H1 (cell line): ENCODE results near the gene MAP4. TPM values are rescaled to one million over a fixed set of nuclear protein-coding genes. Genes with fewer than 3 reads are reported as not detected.

Source experiments
- CTCF ChIA-PET: fragments of 300-600 bp; sonication (Branson Sonifier 250); formaldehyde crosslinking; loops from one replicate; lab custom pipeline; 2021; ENCODE audit not compliant: partially characterized antibody; lab: Charles Lee
- POLR2A ChIA-PET: fragments of 300-600 bp; sonication (Branson Sonifier 250); formaldehyde crosslinking; loops from one replicate; lab custom pipeline; 2021; ENCODE audit warnings: inconsistent platforms; ENCODE audit not compliant: partially characterized antibody; lab: Charles Lee
- DNase-seq, 2 experiments: peaks; one replicate each; pipeline versions ENCODE4 v3.0.0 to v3.0.0-alpha.2; 2010 to 2022; ENCODE audit warnings: low spot score in 2 of 2, low read depth in 1 of 2, mixed read lengths in 1 of 2
- FAIRE-seq: peaks from 2 replicates; lab custom pipeline; 2011; peaks lifted over from hg19 to GRCh38; lab: Jason Lieb, UNC
- H2AFZ ChIP-seq: 2 replicates; pipeline ENCODE4 v1.8.1; 2012; ENCODE audit warnings: low read length, inconsistent platforms
- H2AK5ac ChIP-seq: 2 replicates; pipeline ENCODE4 v1.6.1; 2013; ENCODE audit warnings: low read depth, low read length
- H2BK120ac ChIP-seq: replicated peaks from 2 replicates; pipeline ENCODE3; 2013; ENCODE audit warnings: low read depth, low read length, inconsistent platforms
- H2BK12ac ChIP-seq: 2 replicates; pipeline ENCODE4 v1.6.1; 2013; ENCODE audit warnings: low read depth, low read length
- H2BK15ac ChIP-seq: 2 replicates; pipeline ENCODE4 v1.6.1; 2013; ENCODE audit warnings: low read length
- H2BK20ac ChIP-seq: 2 replicates; pipeline ENCODE4 v1.6.1; 2013; ENCODE audit warnings: low read length
- H2BK5ac ChIP-seq: 2 replicates; pipeline ENCODE4 v1.6.1; 2013; ENCODE audit warnings: low read depth, low read length
- H3K14ac ChIP-seq: 2 replicates; pipeline ENCODE4 v1.6.1; 2013; ENCODE audit warnings: inconsistent platforms; ENCODE audit not compliant: insufficient read length
- H3K18ac ChIP-seq: 2 replicates; pipeline ENCODE4 v1.6.1; 2013; ENCODE audit warnings: low read length; ENCODE audit errors: extremely low read depth
- H3K23ac ChIP-seq: 2 replicates; pipeline ENCODE4 v1.6.1; 2013; ENCODE audit warnings: inconsistent platforms; ENCODE audit not compliant: insufficient read length
- H3K23me2 ChIP-seq: 2 replicates; pipeline ENCODE4 v1.6.1; 2013; ENCODE audit warnings: low read depth, low read length
- H3K27ac ChIP-seq: 2 replicates; pipeline ENCODE4 v1.6.1; 2011; ENCODE audit warnings: low read depth, low read length, inconsistent platforms
- H3K27me3 ChIP-seq, 4 experiments: replicated peaks in 1 of 4; 1 replicate in 1 of 4; 2 replicates in 3 of 4; pipeline versions ENCODE4 v1.6.1 to v1.8.1; 2011 to 2013; ENCODE audit warnings: low read length in 3 of 4, mild to moderate bottlenecking in 3 of 4, inconsistent platforms in 2 of 4, mixed read lengths in 2 of 4, moderate library complexity in 1 of 4; ENCODE audit not compliant: control insufficient read depth in 3 of 4, insufficient read depth in 3 of 4; ENCODE audit errors: extremely low read depth in 1 of 4
- H3K36me3 ChIP-seq, 4 experiments: 2 replicates each; pipeline versions ENCODE4 v1.6.1 to v1.8.1; 2011 to 2013; ENCODE audit warnings: mild to moderate bottlenecking in 4 of 4, low read length in 3 of 4, moderate library complexity in 2 of 4, control low read depth in 1 of 4, inconsistent platforms in 1 of 4; ENCODE audit not compliant: insufficient read depth in 4 of 4, control insufficient read depth in 2 of 4
- H3K4ac ChIP-seq: replicated peaks from 2 replicates; pipeline ENCODE3; 2013; ENCODE audit warnings: low read length, low read depth, mixed read lengths, inconsistent platforms; ENCODE audit not compliant: insufficient read length
- H3K4me1 ChIP-seq, 4 experiments: replicated peaks in 1 of 4; 1 replicate in 1 of 4; 2 replicates in 3 of 4; pipeline versions ENCODE4 v1.6.1 to v1.8.1; 2011 to 2013; ENCODE audit warnings: low read length in 3 of 4, inconsistent platforms in 2 of 4, mixed read lengths in 1 of 4; ENCODE audit not compliant: insufficient read depth in 4 of 4, control insufficient read depth in 3 of 4
- H3K4me2 ChIP-seq, 2 experiments: 2 replicates each; pipeline versions ENCODE4 v1.6.1 to v1.8.1; 2011 to 2013; ENCODE audit warnings: low read depth in 2 of 2, low read length in 2 of 2, control low read depth in 1 of 2, inconsistent platforms in 1 of 2, mild to moderate bottlenecking in 1 of 2; ENCODE audit not compliant: insufficient read depth in 1 of 2
- H3K4me3 ChIP-seq, 4 experiments: fragments of 200-600, 300-600 bp in 1 of 4; sonication (generic), shearing (Covaris generic), sonication (Bioruptor Twin) in 1 of 4; 2 replicates each; pipeline versions ENCODE4 v1.5.1 to v1.8.1; 2011 to 2016; ENCODE audit warnings: low read length in 4 of 4, low read depth in 3 of 4, control low read depth in 2 of 4, inconsistent platforms in 2 of 4, mild to moderate bottlenecking in 2 of 4, mixed read lengths in 1 of 4, moderate library complexity in 1 of 4; ENCODE audit not compliant: insufficient read depth in 2 of 4; ENCODE audit errors: extremely low read depth in 1 of 4
- H3K56ac ChIP-seq: replicated peaks from 2 replicates; pipeline ENCODE3; 2013; ENCODE audit warnings: low read depth, mild to moderate bottlenecking, mixed read lengths, low read length, inconsistent platforms; ENCODE audit not compliant: insufficient read length
- H3K79me1 ChIP-seq: 2 replicates; pipeline ENCODE4 v1.6.1; 2013; ENCODE audit warnings: low read depth, low read length, control low read depth
- H3K79me2 ChIP-seq, 2 experiments: 2 replicates each; pipeline versions ENCODE4 v1.6.1 to v1.8.1; 2012 to 2013; ENCODE audit warnings: low read length in 2 of 2, mild to moderate bottlenecking in 2 of 2, inconsistent platforms in 1 of 2; ENCODE audit not compliant: insufficient read depth in 2 of 2, control insufficient read depth in 1 of 2
- H3K9ac ChIP-seq, 4 experiments: replicated peaks in 1 of 4; 1 replicate in 1 of 4; 2 replicates in 3 of 4; pipeline versions ENCODE4 v1.6.1 to v1.8.1; 2011 to 2013; ENCODE audit warnings: low read depth in 3 of 4, low read length in 3 of 4, control low read depth in 2 of 4, mild to moderate bottlenecking in 2 of 4, moderate library complexity in 2 of 4, inconsistent platforms in 1 of 4; ENCODE audit errors: extremely low read depth in 1 of 4
- H3K9me3 ChIP-seq, 2 experiments: 2 replicates each; pipeline versions ENCODE4 v1.6.1 to v1.8.1; 2012 to 2013; ENCODE audit warnings: mild to moderate bottlenecking in 2 of 2, moderate library complexity in 2 of 2, control low read depth in 1 of 2, inconsistent platforms in 1 of 2, low read depth in 1 of 2, low read length in 1 of 2, mixed read lengths in 1 of 2; ENCODE audit not compliant: insufficient read depth in 2 of 2
- H4K20me1 ChIP-seq, 2 experiments: replicated peaks in 1 of 2; 2 replicates each; pipeline versions ENCODE3 to v1.8.1; 2011 to 2013; ENCODE audit warnings: inconsistent platforms in 2 of 2, low read length in 2 of 2, mild to moderate bottlenecking in 1 of 2; ENCODE audit not compliant: insufficient read depth in 2 of 2, control insufficient read depth in 1 of 2
- H4K5ac ChIP-seq: 2 replicates; pipeline ENCODE4 v1.6.1; 2013; ENCODE audit warnings: low read length, low read depth, mixed read lengths, inconsistent platforms; ENCODE audit not compliant: insufficient read length
- H4K8ac ChIP-seq: 2 replicates; pipeline ENCODE4 v1.8.0; 2013; ENCODE audit warnings: mild to moderate bottlenecking, moderate library complexity, low read length, inconsistent platforms; ENCODE audit not compliant: insufficient read depth; ENCODE audit errors: extremely low read depth
- H4K91ac ChIP-seq: replicated peaks from 2 replicates; pipeline ENCODE3; 2013; ENCODE audit warnings: low read length, mixed read lengths, inconsistent platforms; ENCODE audit not compliant: insufficient read length
- BCL11A ChIP-seq, 2 experiments: IDR thresholded peaks; one replicate each; pipeline ENCODE4 v1.6.1; 2011; ENCODE audit warnings: low read depth in 2 of 2, low read length in 2 of 2, mild to moderate bottlenecking in 2 of 2
- EZH2 ChIP-seq: fragments of 200-600 bp; sonication (generic); IDR thresholded peaks from 2 replicates; pipeline ENCODE4 v1.7.1; 2012; ENCODE audit warnings: low read depth, mild to moderate bottlenecking, moderate library complexity, low read length, inconsistent platforms; ENCODE audit not compliant: severe bottlenecking
- FOSL1 ChIP-seq: IDR thresholded peaks from 2 replicates; pipeline ENCODE4 v1.6.1; 2011; ENCODE audit warnings: mild to moderate bottlenecking, low read depth, low read length, moderate library complexity; ENCODE audit not compliant: insufficient read depth
- NRF1 ChIP-seq: IDR thresholded peaks from 2 replicates; pipeline ENCODE4 v1.6.1; 2011; ENCODE audit warnings: mild to moderate bottlenecking, low read depth, low read length, improper control_type of control experiment
- POLR2AphosphoS5 ChIP-seq: IDR thresholded peaks from 2 replicates; pipeline ENCODE4 v1.6.1; 2011; ENCODE audit warnings: low read depth, low read length
- POU5F1 ChIP-seq: IDR thresholded peaks from 2 replicates; pipeline ENCODE4 v1.6.1; 2011; ENCODE audit warnings: low read depth, mild to moderate bottlenecking, low read length, moderate library complexity
- RFX5 ChIP-seq: IDR thresholded peaks from 2 replicates; pipeline ENCODE4 v1.6.1; 2011; ENCODE audit warnings: low read depth, low read length, improper control_type of control experiment, borderline replicate concordance
- SIN3A ChIP-seq, 2 experiments: IDR thresholded peaks in 1 of 2; conservative IDR thresholded peaks in 1 of 2; 2 replicates each; pipeline ENCODE4 v1.6.1; 2011 to 2012; ENCODE audit warnings: low read length in 2 of 2, improper control_type of control experiment in 1 of 2, low read depth in 1 of 2, mild to moderate bottlenecking in 1 of 2
- SRF ChIP-seq: IDR thresholded peaks from 2 replicates; pipeline ENCODE4 v1.6.1; 2011; ENCODE audit warnings: mild to moderate bottlenecking, low read depth, low read length, moderate library complexity
- TEAD4 ChIP-seq: IDR thresholded peaks from 2 replicates; pipeline ENCODE4 v1.6.1; 2012; ENCODE audit warnings: low read depth, low read length, inconsistent platforms, mixed read lengths
- WGBS, 2 experiments: shearing (Covaris generic) in 1 of 2; methylation state at CpG; one replicate each; pipeline versions ENCODE4 v1.1.6 to v1.1.7; 2013 to 2015; ENCODE audit warnings: low lambda C conversion rate in 2 of 2, mixed read lengths in 2 of 2, inconsistent platforms in 1 of 2, low coverage in 1 of 2, missing lambda C conversion rate in 1 of 2; ENCODE audit not compliant: insufficient replicate concordance in 2 of 2, insufficient coverage in 1 of 2, insufficient read length in 1 of 2; ENCODE audit errors: extremely low coverage in 1 of 2, missing lambda C conversion rate in 1 of 2; 5-methylcytosine and 5-hydroxymethylcytosine counted together
- polyA plus RNA-seq, 7 experiments: library from polyadenylated mRNA; depleted of rRNA in 3 of 7; stranded (reverse) in 5 of 7; unstranded in 2 of 7; fragments of >200 nt in 5 of 7; fragments of 200-250 nt in 2 of 7; gene quantifications; 1 replicate in 5 of 7; 2 replicates in 1 of 7; 4 replicates in 1 of 7; pipeline versions ENCODE4 v1.2.1 to v1.2.3, GENCODE V29; 2011 to 2013; ENCODE audit warnings: missing spikeins in 2 of 7, mixed read lengths in 2 of 7
- total RNA-seq: library from RNA; stranded (reverse); fragmentation: NEBNext Ultra II Directional; extraction: Animal tissue kit (Norgen Biotek cat#: 25700); gene quantifications from 2 replicates; pipeline ENCODE4 v1.2.1, GENCODE V29; 2021
- TF ChIP-seq, protein P1 (sequence below): IDR thresholded peaks from 2 replicates; pipeline ENCODE4 v1.6.1; 2012; ENCODE audit warnings: inconsistent platforms

Gene MAP4
- total and polyA plus RNA-seq, 2 of the 8 experiments (the other 6 are each of a cell fraction or from before 2014, with no cell fraction given), result 67.0 to 179 TPM

DNA sequence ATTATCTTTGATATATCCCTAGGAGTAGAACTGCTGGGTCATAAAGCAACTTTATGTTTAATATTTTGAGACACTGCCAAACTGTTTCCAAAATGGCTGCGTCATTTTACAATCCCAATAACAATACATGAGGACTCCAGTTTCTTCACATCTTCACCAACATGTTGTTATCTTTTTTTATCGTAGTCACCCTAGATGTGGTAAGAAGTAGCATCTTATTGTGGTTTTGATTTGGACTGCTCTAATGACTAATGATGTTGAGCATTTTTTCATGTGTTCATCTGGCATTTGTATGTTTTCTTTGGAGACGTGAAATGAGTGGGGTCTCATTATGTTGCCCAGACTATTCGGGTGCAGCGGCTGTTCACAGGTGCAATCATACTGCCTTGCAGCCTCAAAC lies 83.8 kb downstream of the MAP4 start:
- Histone ChIP-seq H3K4ac (no peak overlapping the region), H3K79me2 (peaks cover 0 to 6% of the 10 kb centered on the region in 2 experiments; a peak in 1 of 4 replicates), H2BK120ac (no peak overlapping the region), H4K91ac (no peak overlapping the region), H4K20me1 (peaks cover 0 to 2% of the 10 kb centered on the region in 2 experiments), H3K23ac (no peak overlapping the region), H4K5ac (no peak overlapping the region), H3K9ac (no peak overlapping the region), H2BK15ac (no peak overlapping the region), H2AK5ac (no peak overlapping the region), H3K27me3 (no peaks in the 10 kb centered on the region), H3K9me3 (no peaks in the 10 kb centered on the region), H2BK20ac (no peak overlapping the region), H3K27ac (no peak overlapping the region), H3K56ac (no peak overlapping the region), H3K36me3 (peaks cover 0 to 6% (median 1%) of the 10 kb centered on the region in 4 experiments; a peak in 3 of 8 replicates), H3K4me1 (no peaks in the 10 kb centered on the region), H3K79me1 (no peaks in the 10 kb centered on the region; the same call in 1 of the 2 replicates), H2BK12ac (no peak overlapping the region), H4K8ac (no peak overlapping the region), H2BK5ac (no peak overlapping the region), H3K18ac (no peak overlapping the region), H3K14ac (no peak overlapping the region), H3K23me2 (no peaks in the 10 kb centered on the region), H2AFZ (no peak overlapping the region), H3K4me3 (no peak overlapping the region), H3K4me2 (no peak overlapping the region)
- CTCF ChIA-PET, result interaction anchor here (1.1 kb wide), 1 partner anchor 107 kb away, joined by 4 read pairs; no protein-coding TSS in a partner anchor
- no peak for FAIRE-seq
- TF ChIP-seq POLR2AphosphoS5 (no peak), SRF (no peak), RFX5 (no peak), FOSL1 (no peak), TEAD4 (no peak), SIN3A (conservative IDR thresholded peaks at IDR 0.05 in 1 of 2, IDR thresholded peaks at IDR 0.05 in 1 of 2; ENCODE audit: low read depth in 1 of 2, low read length in 2 of 2) (no peak), POU5F1 (no peak), NRF1 (no peak), EZH2 (no peak), BCL11A (IDR thresholded peaks at IDR 0.05; ENCODE audit: low read depth in 2 of 2, low read length in 2 of 2) (no peak)
- TF ChIP-seq, protein P1, sequence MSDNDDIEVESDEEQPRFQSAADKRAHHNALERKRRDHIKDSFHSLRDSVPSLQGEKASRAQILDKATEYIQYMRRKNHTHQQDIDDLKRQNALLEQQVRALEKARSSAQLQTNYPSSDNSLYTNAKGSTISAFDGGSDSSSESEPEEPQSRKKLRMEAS, result no peak
- POLR2A ChIA-PET, result no interaction called here
- no peak for DNase-seq
- WGBS, 2 experiments, result 98% methylated on average over 5 of the region's 5 CpGs; no CpG with 5 or more reads in 1 of the 2 experiments
